Activated B cell treated with CpG ODN at 0.5 μM for 24 hours (primary cell): Measurements from ENCODE around the gene C14orf132. TPM values are rescaled to one million over a fixed set of nuclear protein-coding genes. Genes with fewer than 3 reads are reported as not detected.

Experiments used
- ATAC-seq: fragments of 200-7000 bp; cut with Tn5 transposase; one replicate; pipeline ENCODE4 v1.10.0; 2021; ENCODE audit warnings: low read depth, mild to moderate bottlenecking, moderate library complexity
- CTCF ChIA-PET: fragments of 350-600 bp; sonication (Branson Sonifier 250); formaldehyde crosslinking; loops from one replicate; lab custom pipeline; 2021; ENCODE audit warnings: antibody characterized with exemption; lab: Charles Lee
- POLR2A ChIA-PET: fragments of 350-600 bp; sonication (Branson Sonifier 250); formaldehyde crosslinking; loops from one replicate; lab custom pipeline; 2021; ENCODE audit warnings: antibody characterized with exemption; lab: Charles Lee
- DNase-seq: peaks from one replicate; pipeline ENCODE4 v3.0.0; 2022
- H3K27ac Mint-ChIP-seq: one replicate; pipeline ENCODE4 v1.8.0; 2020; ENCODE audit warnings: mixed read lengths
- H3K27me3 Mint-ChIP-seq: one replicate; pipeline ENCODE4 v1.8.0; 2021; ENCODE audit warnings: mixed read lengths
- H3K36me3 Mint-ChIP-seq: one replicate; pipeline ENCODE4 v1.8.0; 2021; ENCODE audit warnings: low read depth, mixed read lengths
- H3K4me1 Mint-ChIP-seq: one replicate; pipeline ENCODE4 v1.8.0; 2021; ENCODE audit warnings: mixed read lengths
- H3K4me3 Mint-ChIP-seq: one replicate; pipeline ENCODE4 v1.8.0; 2020; ENCODE audit warnings: mild to moderate bottlenecking, mixed read lengths
- H3K9me3 Mint-ChIP-seq: one replicate; pipeline ENCODE4 v1.8.0; 2020; ENCODE audit warnings: mixed read lengths
- CTCF ChIP-seq: fragments of 200-600 bp; IDR thresholded peaks from one replicate; pipeline ENCODE4 v1.8.0; 2022; ENCODE audit warnings: antibody characterized with exemption, mild to moderate bottlenecking
- intact Hi-C: fragments of 100-400 bp; cut with micrococcal nuclease; formaldehyde crosslinking; loops from one replicate; pipeline ENCODE4 v1.15.1; 2024
- total RNA-seq: library from RNA; stranded (reverse); gene quantifications from 2 replicates; pipeline ENCODE4 v1.2.3, GENCODE V29; 2022

C14orf132 gene
- total RNA-seq, 1 donor from 2014 or later: 0.16 TPM

GRCh38 chr14:96056509-96057422 is 17.6 kb downstream of the C14orf132 start:
- Mint-ChIP-seq H3K9me3 (no peaks in the 10 kb centered on the region), H3K27ac (no peak overlapping the region), H3K27me3 (peaks cover 43% of the 10 kb centered on the region), H3K4me1 (no peaks in the 10 kb centered on the region), H3K4me3 (no peak overlapping the region), H3K36me3 (no peaks in the 10 kb centered on the region)
- CTCF ChIA-PET: no interaction called here
- DNase-seq (no peak), ATAC-seq (no peak)
- POLR2A ChIA-PET: no interaction called here
- intact Hi-C loops: no loop called here
- TF ChIP-seq CTCF: no peak

GRCh38 chr14:96057738-96058137 is 18.6 kb downstream of the C14orf132 start:
- ChIA-PET CTCF (no interaction called here), POLR2A (no interaction called here)
- peaks cover 49% of the 10 kb centered on the region for H3K27me3 Mint-ChIP-seq
- no peak for TF ChIP-seq CTCF
- H3K4me3 Mint-ChIP-seq: no peak overlapping the region
- H3K4me1 Mint-ChIP-seq: no peaks in the 10 kb centered on the region
- ATAC-seq: no peak
- H3K27ac Mint-ChIP-seq: no peak overlapping the region
- intact Hi-C loops: no loop called here
- no peaks in the 10 kb centered on the region for H3K9me3 Mint-ChIP-seq
- no peaks in the 10 kb centered on the region for H3K36me3 Mint-ChIP-seq
- DNase-seq: no peak

GRCh38 chr14:96058576-96059200 is 19.5 kb downstream of the C14orf132 start:
- no peak overlapping the region for H3K27ac Mint-ChIP-seq
- intact Hi-C loops: no loop called here
- H3K4me1 Mint-ChIP-seq: no peaks in the 10 kb centered on the region
- TF ChIP-seq CTCF: no peak
- no peaks in the 10 kb centered on the region for H3K36me3 Mint-ChIP-seq
- H3K27me3 Mint-ChIP-seq: peaks cover 50% of the 10 kb centered on the region
- no peak overlapping the region for H3K4me3 Mint-ChIP-seq
- POLR2A ChIA-PET: no interaction called here
- DNase-seq (no peak), ATAC-seq (no peak)
- H3K9me3 Mint-ChIP-seq: no peaks in the 10 kb centered on the region
- CTCF ChIA-PET: no interaction called here

GRCh38 chr14:96059519-96060135 is 20.5 kb downstream of the C14orf132 start:
- ChIA-PET CTCF (no interaction called here), POLR2A (no interaction called here)
- H3K27ac Mint-ChIP-seq: no peak overlapping the region
- no peak overlapping the region for H3K4me3 Mint-ChIP-seq
- DNase-seq: no peak
- peaks cover 44% of the 10 kb centered on the region for H3K27me3 Mint-ChIP-seq
- TF ChIP-seq CTCF: no peak
- H3K36me3 Mint-ChIP-seq: no peaks in the 10 kb centered on the region
- no peaks in the 10 kb centered on the region for H3K4me1 Mint-ChIP-seq
- no peaks in the 10 kb centered on the region for H3K9me3 Mint-ChIP-seq
- no peak for ATAC-seq
- intact Hi-C loops: no loop called here
